Esophagus muscularis mucosa (tissue), 4 donors: Measurements from ENCODE around the gene HCAR3. TPM values are rescaled to one million over a fixed set of nuclear protein-coding genes. Genes with fewer than 3 reads are reported as not detected.
"Not testable (repeated sequence)": the region's sequence is repeated elsewhere in the genome, so short reads cannot be mapped to it uniquely, and the experiment has no call there.

Source experiments
- DNase-seq: peaks from one replicate; pipeline ENCODE4 v3.0.0-alpha.2; 2017; ENCODE audit errors: extremely low spot score
- H3K27ac ChIP-seq, 4 donors: fragments of 200-600 bp; sonication (generic); replicated peaks in 1 of 4; 1 replicate in 3 of 4; 2 replicates in 1 of 4; pipeline ENCODE4 v1.5.1; 2016 to 2019; ENCODE audit warnings: mild to moderate bottlenecking in 1 of 4
- H3K27me3 ChIP-seq, 4 donors: fragments of 200-600 bp; sonication (generic); one replicate each; pipeline versions ENCODE4 v1.5.1 to v1.6.0; 2016 to 2019
- H3K36me3 ChIP-seq, 4 donors: fragments of 200-600 bp; sonication (generic); one replicate each; pipeline ENCODE4 v1.5.1; 2016 to 2019
- H3K4me1 ChIP-seq, 4 donors: fragments of 200-600 bp; sonication (generic); one replicate each; pipeline ENCODE4 v1.5.1; 2016 to 2019
- H3K4me3 ChIP-seq, 4 donors: fragments of 200-600 bp; sonication (generic); 1 replicate in 2 of 4; 2 replicates in 2 of 4; pipeline ENCODE4 v1.5.1; 2016 to 2019; ENCODE audit warnings: mild to moderate bottlenecking in 4 of 4, moderate library complexity in 1 of 4
- H3K9me3 ChIP-seq, 4 donors: fragments of 200-600 bp; sonication (generic); 1 replicate in 3 of 4; 2 replicates in 1 of 4; pipeline ENCODE4 v1.5.1; 2016 to 2019
- EP300 ChIP-seq: sonication (generic); formaldehyde crosslinking; IDR thresholded peaks from one replicate; pipeline ENCODE4 v1.6.1; 2017; ENCODE audit warnings: antibody characterized with exemption
- POLR2A ChIP-seq: fragments of 450-650 bp; IDR thresholded peaks from one replicate; pipeline ENCODE4 v1.6.1; 2017; ENCODE audit warnings: antibody characterized with exemption, moderate library complexity, mild to moderate bottlenecking, low read depth
- POLR2AphosphoS5 ChIP-seq, 2 donors: sonication (generic); formaldehyde crosslinking; IDR thresholded peaks; one replicate each; pipeline ENCODE4 v1.6.1; 2017; ENCODE audit warnings: antibody characterized with exemption in 2 of 2
- WGBS: methylation state at CpG from one replicate; pipeline ENCODE4 v1.1.5; 2018; 5-methylcytosine and 5-hydroxymethylcytosine counted together
- intact Hi-C: fragments of 100-400 bp; cut with DNase I; formaldehyde crosslinking; loops from one replicate; pipeline ENCODE4 v1.15.1; 2023
- total RNA-seq, 4 donors: library from RNA; depleted of rRNA; stranded (reverse); fragments of >200 nt; gene quantifications; one replicate each; pipeline versions ENCODE4 v1.1.0 to v1.2.1, GENCODE V29; 2016
- TF ChIP-seq, protein P1 (sequence below), 3 experiments: fragments of 200-600 bp in 2 of 3; fragments of 450-650 bp in 1 of 3; sonication (generic) in 2 of 3; IDR thresholded peaks; one replicate each; pipeline ENCODE4 v1.5.1; 2017 to 2019; ENCODE audit warnings: antibody characterized with exemption in 3 of 3, mild to moderate bottlenecking in 2 of 3, moderate library complexity in 1 of 3

The HCAR3 gene
- total RNA-seq, 4 donors from 2014 or later = 0.50 TPM; not detected in 3

DNA sequence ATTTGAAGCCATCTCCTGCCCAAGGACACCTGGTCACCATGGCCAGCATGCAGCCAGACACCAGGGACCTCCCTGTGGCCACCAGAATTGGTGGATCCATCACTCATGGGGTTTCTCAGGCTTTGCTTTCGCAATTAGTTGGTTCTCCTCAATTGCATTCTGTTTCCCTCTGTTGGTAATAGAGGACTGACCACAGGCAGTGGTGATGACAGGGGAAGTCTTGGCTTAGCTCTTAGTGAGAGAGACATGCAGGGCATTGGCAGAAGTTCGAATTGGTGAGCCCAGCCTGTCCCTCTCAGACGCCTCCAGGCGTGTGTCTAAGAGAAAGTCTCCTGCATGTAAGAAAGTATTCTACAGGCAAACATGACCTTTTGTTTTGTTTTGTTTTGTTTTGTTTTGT is 34.8 kb downstream of the HCAR3 start:
- H3K27ac ChIP-seq = no peak overlapping the region
- peaks cover 0 to 2% (median 0%) of the 10 kb centered on the region in 4 donors for H3K27me3 ChIP-seq
- no peaks in the 10 kb centered on the region for H3K4me1 ChIP-seq
- no peaks in the 10 kb centered on the region for H3K36me3 ChIP-seq
- 69% methylated on average over 4 of the region's 4 CpGs for WGBS
- DNase-seq = no peak
- no peak overlapping the region for H3K4me3 ChIP-seq
- intact Hi-C loops = no loop called here
- no peaks in the 10 kb centered on the region for H3K9me3 ChIP-seq
- TF ChIP-seq, protein P1, sequence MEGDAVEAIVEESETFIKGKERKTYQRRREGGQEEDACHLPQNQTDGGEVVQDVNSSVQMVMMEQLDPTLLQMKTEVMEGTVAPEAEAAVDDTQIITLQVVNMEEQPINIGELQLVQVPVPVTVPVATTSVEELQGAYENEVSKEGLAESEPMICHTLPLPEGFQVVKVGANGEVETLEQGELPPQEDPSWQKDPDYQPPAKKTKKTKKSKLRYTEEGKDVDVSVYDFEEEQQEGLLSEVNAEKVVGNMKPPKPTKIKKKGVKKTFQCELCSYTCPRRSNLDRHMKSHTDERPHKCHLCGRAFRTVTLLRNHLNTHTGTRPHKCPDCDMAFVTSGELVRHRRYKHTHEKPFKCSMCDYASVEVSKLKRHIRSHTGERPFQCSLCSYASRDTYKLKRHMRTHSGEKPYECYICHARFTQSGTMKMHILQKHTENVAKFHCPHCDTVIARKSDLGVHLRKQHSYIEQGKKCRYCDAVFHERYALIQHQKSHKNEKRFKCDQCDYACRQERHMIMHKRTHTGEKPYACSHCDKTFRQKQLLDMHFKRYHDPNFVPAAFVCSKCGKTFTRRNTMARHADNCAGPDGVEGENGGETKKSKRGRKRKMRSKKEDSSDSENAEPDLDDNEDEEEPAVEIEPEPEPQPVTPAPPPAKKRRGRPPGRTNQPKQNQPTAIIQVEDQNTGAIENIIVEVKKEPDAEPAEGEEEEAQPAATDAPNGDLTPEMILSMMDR (IDR thresholded peaks at IDR 0.05) = no peak
- no peak for TF ChIP-seq POLR2AphosphoS5 (IDR thresholded peaks at IDR 0.05)
- no peak for TF ChIP-seq POLR2A
- TF ChIP-seq EP300 = no peak

DNA sequence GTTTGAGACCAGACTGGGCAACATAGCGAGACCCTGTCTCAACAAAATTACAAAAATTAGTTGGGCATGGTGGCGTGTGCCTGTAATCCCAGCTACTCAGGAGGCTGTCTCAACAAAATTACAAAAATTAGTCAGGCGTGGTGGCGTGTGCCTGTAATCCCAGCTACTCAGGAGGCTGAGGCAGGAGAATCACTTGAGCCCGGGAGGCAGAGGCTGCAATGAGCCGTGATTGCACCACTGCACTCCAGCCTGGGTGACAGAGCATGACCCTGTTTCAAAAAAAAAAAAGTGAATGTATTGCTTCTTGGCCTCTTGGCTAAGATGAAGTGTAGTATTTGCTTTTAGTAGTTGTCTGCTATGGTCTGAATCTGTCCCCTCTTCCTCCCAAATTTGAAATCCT is 35.6 kb downstream of the HCAR3 start:
- H3K27ac ChIP-seq, H3K4me1 ChIP-seq, intact Hi-C loops, H3K4me3 ChIP-seq, H3K36me3 ChIP-seq, H3K9me3 ChIP-seq, H3K27me3 ChIP-seq, DNase-seq: not testable (repeated sequence)
- WGBS = 96% methylated on average over 6 of the region's 6 CpGs

DNA sequence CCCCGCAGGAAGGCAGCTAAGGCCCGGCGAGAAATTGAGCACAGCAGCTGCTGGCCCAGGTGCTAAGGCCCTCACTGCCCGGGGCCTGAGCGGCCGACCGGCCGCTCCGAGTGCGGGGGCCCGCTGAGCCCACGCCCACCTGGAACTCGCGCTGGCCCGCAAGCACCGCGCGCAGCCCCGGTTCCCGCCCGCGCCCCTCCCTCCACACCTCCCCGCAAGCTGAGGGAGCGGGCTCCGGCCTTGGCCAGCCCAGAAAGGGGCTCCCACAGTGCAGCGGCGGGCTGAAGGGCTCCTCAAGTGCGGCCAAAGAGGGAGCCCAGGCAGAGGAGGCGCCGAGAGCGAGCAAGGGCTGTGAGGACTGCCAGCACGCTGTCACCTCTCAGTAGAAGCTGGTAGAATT is 39.8 kb downstream of the HCAR3 start:
- H3K9me3 ChIP-seq, H3K36me3 ChIP-seq, intact Hi-C loops, H3K27ac ChIP-seq, DNase-seq, H3K4me3 ChIP-seq, H3K27me3 ChIP-seq, H3K4me1 ChIP-seq: not testable (repeated sequence)
- 93% methylated on average over 27 of the region's 32 CpGs for WGBS

DNA sequence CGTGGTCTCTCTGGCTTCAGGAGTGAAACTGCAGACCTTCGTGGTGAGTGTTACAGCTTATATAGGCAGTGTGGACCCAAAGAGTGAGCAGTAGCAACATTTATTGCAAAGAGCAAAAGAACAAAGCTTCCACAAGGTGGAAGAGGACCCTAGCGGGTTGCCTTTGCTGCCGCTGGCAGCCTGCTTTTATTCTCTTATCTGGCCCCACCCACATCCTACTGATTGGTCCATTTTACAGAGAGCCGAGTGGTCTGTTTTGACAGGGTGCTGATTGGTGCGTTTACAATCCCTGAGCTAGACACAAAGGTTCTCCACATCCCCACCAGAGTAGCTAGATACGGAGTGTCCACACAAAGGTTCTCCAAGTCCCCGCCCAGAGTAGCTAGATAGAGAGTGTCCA is 40.6 kb downstream of the HCAR3 start:
- 81% methylated on average over 7 of the region's 8 CpGs for WGBS
- intact Hi-C loops, H3K9me3 ChIP-seq, H3K36me3 ChIP-seq, H3K4me1 ChIP-seq, H3K27me3 ChIP-seq, H3K27ac ChIP-seq, DNase-seq, H3K4me3 ChIP-seq: not testable (repeated sequence)

DNA sequence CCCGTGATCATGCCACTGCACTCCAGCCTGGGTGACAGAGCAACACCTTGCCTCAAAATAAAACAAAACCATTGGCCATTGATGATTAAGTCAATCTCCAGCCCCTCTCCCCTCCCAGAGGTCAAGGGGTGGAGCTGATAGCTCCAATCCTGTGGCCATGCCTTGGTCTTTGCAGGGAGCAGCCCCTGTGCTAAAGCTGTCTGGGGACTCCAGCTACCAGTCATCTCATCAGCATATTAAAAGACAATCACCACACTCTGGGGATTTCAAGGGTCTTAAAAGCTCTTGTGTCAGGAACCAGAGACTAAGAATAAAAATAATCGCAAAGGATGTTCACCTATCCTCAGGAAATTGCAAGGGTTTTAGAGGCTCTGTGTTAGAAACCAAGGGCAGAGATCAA is 44.1 kb downstream of the HCAR3 start:
- Histone ChIP-seq H3K4me3 (no peak overlapping the region), H3K27ac (no peak overlapping the region), H3K27me3 (peaks cover 0 to 9% (median 0%) of the 10 kb centered on the region in 4 donors), H3K36me3 (no peaks in the 10 kb centered on the region), H3K9me3 (peaks cover 0 to 4% (median 0%) of the 10 kb centered on the region in 4 donors), H3K4me1 (no peaks in the 10 kb centered on the region)
- 81% methylated on average over 2 of the region's 2 CpGs for WGBS
- DNase-seq = no peak
- TF ChIP-seq POLR2AphosphoS5 (IDR thresholded peaks at IDR 0.05) (no peak), POLR2A (no peak), EP300 (no peak)
- TF ChIP-seq, protein P1 (IDR thresholded peaks at IDR 0.05) = no peak
- intact Hi-C loops = no loop called here

DNA sequence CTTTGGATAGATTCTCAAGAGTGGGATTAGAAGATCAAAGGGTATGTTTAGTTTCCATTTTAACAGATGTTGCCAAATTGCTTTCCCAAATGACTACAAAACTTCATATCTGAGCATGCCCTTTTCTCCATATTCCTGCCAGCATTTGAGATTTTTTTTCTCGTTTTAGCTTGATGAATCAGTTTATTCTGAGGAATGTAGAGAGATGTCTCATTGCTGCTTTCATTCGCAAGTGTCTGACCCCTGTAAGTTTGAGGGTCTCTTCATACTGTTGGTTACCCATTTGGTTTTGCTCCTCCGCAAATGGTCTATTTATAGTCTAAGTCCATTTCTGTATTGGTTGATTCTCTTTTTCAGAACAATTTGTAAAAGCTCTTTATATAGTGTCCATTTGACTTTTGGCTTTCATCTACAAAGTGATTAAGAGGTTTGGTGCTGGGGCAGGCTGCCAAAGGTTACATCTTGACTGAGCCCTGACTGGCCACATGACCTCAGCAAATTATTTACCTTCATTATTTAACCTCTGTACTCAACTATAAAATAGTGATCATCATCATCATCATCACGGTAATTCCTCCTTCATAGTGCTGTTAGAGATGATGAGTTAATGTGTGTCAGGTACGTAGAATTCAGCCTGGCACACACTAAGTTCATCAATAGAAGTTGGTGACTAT is 47.1 kb downstream of the HCAR3 start:
- no peak for TF ChIP-seq EP300
- no peak for TF ChIP-seq POLR2AphosphoS5 (IDR thresholded peaks at IDR 0.05)
- no peak for TF ChIP-seq POLR2A
- TF ChIP-seq, protein P1 (IDR thresholded peaks at IDR 0.05) = no peak
- H3K4me1 ChIP-seq = no peaks in the 10 kb centered on the region
- no peaks in the 10 kb centered on the region for H3K36me3 ChIP-seq
- H3K4me3 ChIP-seq = no peak overlapping the region
- H3K27me3 ChIP-seq = peaks cover 0 to 3% (median 0%) of the 10 kb centered on the region in 4 donors
- intact Hi-C loops = no loop called here
- peaks cover 0 to 4% (median 0%) of the 10 kb centered on the region in 4 donors for H3K9me3 ChIP-seq
- no peak for DNase-seq
- no peak overlapping the region for H3K27ac ChIP-seq
- WGBS = 73% methylated on average over 5 of the region's 5 CpGs
